H1 (cell line): ENCODE results near the gene RFPL2. TPM values are rescaled to one million over a fixed set of nuclear protein-coding genes. Genes with fewer than 3 reads are reported as not detected.

Experiments
- CTCF ChIA-PET: fragments of 300-600 bp; sonication (Branson Sonifier 250); formaldehyde crosslinking; loops from one replicate; lab custom pipeline; 2021; ENCODE audit not compliant: partially characterized antibody; lab: Charles Lee
- POLR2A ChIA-PET: fragments of 300-600 bp; sonication (Branson Sonifier 250); formaldehyde crosslinking; loops from one replicate; lab custom pipeline; 2021; ENCODE audit warnings: inconsistent platforms; ENCODE audit not compliant: partially characterized antibody; lab: Charles Lee
- DNase-seq, 2 experiments: peaks; one replicate each; pipeline versions ENCODE4 v3.0.0 to v3.0.0-alpha.2; 2010 to 2022; ENCODE audit warnings: low spot score in 2 of 2, low read depth in 1 of 2, mixed read lengths in 1 of 2
- FAIRE-seq: peaks from 2 replicates; lab custom pipeline; 2011; peaks lifted over from hg19 to GRCh38; lab: Jason Lieb, UNC
- H2AFZ ChIP-seq: 2 replicates; pipeline ENCODE4 v1.8.1; 2012; ENCODE audit warnings: low read length, inconsistent platforms
- H2AK5ac ChIP-seq: 2 replicates; pipeline ENCODE4 v1.6.1; 2013; ENCODE audit warnings: low read depth, low read length
- H2BK120ac ChIP-seq: replicated peaks from 2 replicates; pipeline ENCODE3; 2013; ENCODE audit warnings: low read depth, low read length, inconsistent platforms
- H2BK12ac ChIP-seq: 2 replicates; pipeline ENCODE4 v1.6.1; 2013; ENCODE audit warnings: low read depth, low read length
- H2BK15ac ChIP-seq: 2 replicates; pipeline ENCODE4 v1.6.1; 2013; ENCODE audit warnings: low read length
- H2BK20ac ChIP-seq: 2 replicates; pipeline ENCODE4 v1.6.1; 2013; ENCODE audit warnings: low read length
- H2BK5ac ChIP-seq: 2 replicates; pipeline ENCODE4 v1.6.1; 2013; ENCODE audit warnings: low read depth, low read length
- H3K14ac ChIP-seq: 2 replicates; pipeline ENCODE4 v1.6.1; 2013; ENCODE audit warnings: inconsistent platforms; ENCODE audit not compliant: insufficient read length
- H3K18ac ChIP-seq: 2 replicates; pipeline ENCODE4 v1.6.1; 2013; ENCODE audit warnings: low read length; ENCODE audit errors: extremely low read depth
- H3K23ac ChIP-seq: 2 replicates; pipeline ENCODE4 v1.6.1; 2013; ENCODE audit warnings: inconsistent platforms; ENCODE audit not compliant: insufficient read length
- H3K23me2 ChIP-seq: 2 replicates; pipeline ENCODE4 v1.6.1; 2013; ENCODE audit warnings: low read depth, low read length
- H3K27ac ChIP-seq: 2 replicates; pipeline ENCODE4 v1.6.1; 2011; ENCODE audit warnings: low read depth, low read length, inconsistent platforms
- H3K27me3 ChIP-seq, 4 experiments: replicated peaks in 1 of 4; 1 replicate in 1 of 4; 2 replicates in 3 of 4; pipeline versions ENCODE4 v1.6.1 to v1.8.1; 2011 to 2013; ENCODE audit warnings: low read length in 3 of 4, mild to moderate bottlenecking in 3 of 4, inconsistent platforms in 2 of 4, mixed read lengths in 2 of 4, moderate library complexity in 1 of 4; ENCODE audit not compliant: control insufficient read depth in 3 of 4, insufficient read depth in 3 of 4; ENCODE audit errors: extremely low read depth in 1 of 4
- H3K36me3 ChIP-seq, 4 experiments: 2 replicates each; pipeline versions ENCODE4 v1.6.1 to v1.8.1; 2011 to 2013; ENCODE audit warnings: mild to moderate bottlenecking in 4 of 4, low read length in 3 of 4, moderate library complexity in 2 of 4, control low read depth in 1 of 4, inconsistent platforms in 1 of 4; ENCODE audit not compliant: insufficient read depth in 4 of 4, control insufficient read depth in 2 of 4
- H3K4ac ChIP-seq: replicated peaks from 2 replicates; pipeline ENCODE3; 2013; ENCODE audit warnings: low read length, low read depth, mixed read lengths, inconsistent platforms; ENCODE audit not compliant: insufficient read length
- H3K4me1 ChIP-seq, 4 experiments: replicated peaks in 1 of 4; 1 replicate in 1 of 4; 2 replicates in 3 of 4; pipeline versions ENCODE4 v1.6.1 to v1.8.1; 2011 to 2013; ENCODE audit warnings: low read length in 3 of 4, inconsistent platforms in 2 of 4, mixed read lengths in 1 of 4; ENCODE audit not compliant: insufficient read depth in 4 of 4, control insufficient read depth in 3 of 4
- H3K4me2 ChIP-seq, 2 experiments: 2 replicates each; pipeline versions ENCODE4 v1.6.1 to v1.8.1; 2011 to 2013; ENCODE audit warnings: low read depth in 2 of 2, low read length in 2 of 2, control low read depth in 1 of 2, inconsistent platforms in 1 of 2, mild to moderate bottlenecking in 1 of 2; ENCODE audit not compliant: insufficient read depth in 1 of 2
- H3K4me3 ChIP-seq, 4 experiments: fragments of 200-600, 300-600 bp in 1 of 4; sonication (generic), shearing (Covaris generic), sonication (Bioruptor Twin) in 1 of 4; 2 replicates each; pipeline versions ENCODE4 v1.5.1 to v1.8.1; 2011 to 2016; ENCODE audit warnings: low read length in 4 of 4, low read depth in 3 of 4, control low read depth in 2 of 4, inconsistent platforms in 2 of 4, mild to moderate bottlenecking in 2 of 4, mixed read lengths in 1 of 4, moderate library complexity in 1 of 4; ENCODE audit not compliant: insufficient read depth in 2 of 4; ENCODE audit errors: extremely low read depth in 1 of 4
- H3K56ac ChIP-seq: replicated peaks from 2 replicates; pipeline ENCODE3; 2013; ENCODE audit warnings: low read depth, mild to moderate bottlenecking, mixed read lengths, low read length, inconsistent platforms; ENCODE audit not compliant: insufficient read length
- H3K79me1 ChIP-seq: 2 replicates; pipeline ENCODE4 v1.6.1; 2013; ENCODE audit warnings: low read depth, low read length, control low read depth
- H3K79me2 ChIP-seq, 2 experiments: 2 replicates each; pipeline versions ENCODE4 v1.6.1 to v1.8.1; 2012 to 2013; ENCODE audit warnings: low read length in 2 of 2, mild to moderate bottlenecking in 2 of 2, inconsistent platforms in 1 of 2; ENCODE audit not compliant: insufficient read depth in 2 of 2, control insufficient read depth in 1 of 2
- H3K9ac ChIP-seq, 4 experiments: replicated peaks in 1 of 4; 1 replicate in 1 of 4; 2 replicates in 3 of 4; pipeline versions ENCODE4 v1.6.1 to v1.8.1; 2011 to 2013; ENCODE audit warnings: low read depth in 3 of 4, low read length in 3 of 4, control low read depth in 2 of 4, mild to moderate bottlenecking in 2 of 4, moderate library complexity in 2 of 4, inconsistent platforms in 1 of 4; ENCODE audit errors: extremely low read depth in 1 of 4
- H3K9me3 ChIP-seq, 2 experiments: 2 replicates each; pipeline versions ENCODE4 v1.6.1 to v1.8.1; 2012 to 2013; ENCODE audit warnings: mild to moderate bottlenecking in 2 of 2, moderate library complexity in 2 of 2, control low read depth in 1 of 2, inconsistent platforms in 1 of 2, low read depth in 1 of 2, low read length in 1 of 2, mixed read lengths in 1 of 2; ENCODE audit not compliant: insufficient read depth in 2 of 2
- H4K20me1 ChIP-seq, 2 experiments: replicated peaks in 1 of 2; 2 replicates each; pipeline versions ENCODE3 to v1.8.1; 2011 to 2013; ENCODE audit warnings: inconsistent platforms in 2 of 2, low read length in 2 of 2, mild to moderate bottlenecking in 1 of 2; ENCODE audit not compliant: insufficient read depth in 2 of 2, control insufficient read depth in 1 of 2
- H4K5ac ChIP-seq: 2 replicates; pipeline ENCODE4 v1.6.1; 2013; ENCODE audit warnings: low read length, low read depth, mixed read lengths, inconsistent platforms; ENCODE audit not compliant: insufficient read length
- H4K8ac ChIP-seq: 2 replicates; pipeline ENCODE4 v1.8.0; 2013; ENCODE audit warnings: mild to moderate bottlenecking, moderate library complexity, low read length, inconsistent platforms; ENCODE audit not compliant: insufficient read depth; ENCODE audit errors: extremely low read depth
- H4K91ac ChIP-seq: replicated peaks from 2 replicates; pipeline ENCODE3; 2013; ENCODE audit warnings: low read length, mixed read lengths, inconsistent platforms; ENCODE audit not compliant: insufficient read length
- ATF2 ChIP-seq: IDR thresholded peaks from 2 replicates; pipeline ENCODE4 v1.6.1; 2012; ENCODE audit warnings: low read length, inconsistent platforms
- CREB1 ChIP-seq: IDR thresholded peaks from 2 replicates; pipeline ENCODE4 v1.6.1; 2012; ENCODE audit warnings: inconsistent platforms
- HDAC6 ChIP-seq: IDR thresholded peaks from one replicate; pipeline ENCODE4 v1.7.1; 2012; ENCODE audit warnings: low read depth, mild to moderate bottlenecking, inconsistent platforms, low read length, moderate library complexity
- KDM5A ChIP-seq: fragments of 200-600 bp; IDR thresholded peaks from 2 replicates; pipeline ENCODE4 v1.7.1; 2012; ENCODE audit warnings: mild to moderate bottlenecking, low read length, inconsistent platforms, mixed read lengths
- NRF1 ChIP-seq: IDR thresholded peaks from 2 replicates; pipeline ENCODE4 v1.6.1; 2011; ENCODE audit warnings: mild to moderate bottlenecking, low read depth, low read length, improper control_type of control experiment
- RBBP5 ChIP-seq: IDR thresholded peaks from 2 replicates; pipeline ENCODE4 v1.7.1; 2012; ENCODE audit warnings: low read depth, mild to moderate bottlenecking, inconsistent platforms, low read length, moderate library complexity, borderline replicate concordance
- TAF1 ChIP-seq: IDR thresholded peaks from 2 replicates; pipeline ENCODE4 v1.6.1; 2011; ENCODE audit warnings: mild to moderate bottlenecking, low read depth, low read length
- WGBS, 2 experiments: shearing (Covaris generic) in 1 of 2; methylation state at CpG; one replicate each; pipeline versions ENCODE4 v1.1.6 to v1.1.7; 2013 to 2015; ENCODE audit warnings: low lambda C conversion rate in 2 of 2, mixed read lengths in 2 of 2, inconsistent platforms in 1 of 2, low coverage in 1 of 2, missing lambda C conversion rate in 1 of 2; ENCODE audit not compliant: insufficient replicate concordance in 2 of 2, insufficient coverage in 1 of 2, insufficient read length in 1 of 2; ENCODE audit errors: extremely low coverage in 1 of 2, missing lambda C conversion rate in 1 of 2; 5-methylcytosine and 5-hydroxymethylcytosine counted together
- polyA plus RNA-seq, 7 experiments: library from polyadenylated mRNA; depleted of rRNA in 3 of 7; stranded (reverse) in 5 of 7; unstranded in 2 of 7; fragments of >200 nt in 5 of 7; fragments of 200-250 nt in 2 of 7; gene quantifications; 1 replicate in 5 of 7; 2 replicates in 1 of 7; 4 replicates in 1 of 7; pipeline versions ENCODE4 v1.2.1 to v1.2.3, GENCODE V29; 2011 to 2013; ENCODE audit warnings: missing spikeins in 2 of 7, mixed read lengths in 2 of 7
- total RNA-seq: library from RNA; stranded (reverse); fragmentation: NEBNext Ultra II Directional; extraction: Animal tissue kit (Norgen Biotek cat#: 25700); gene quantifications from 2 replicates; pipeline ENCODE4 v1.2.1, GENCODE V29; 2021

RFPL2 gene
- total and polyA plus RNA-seq, 2 of the 8 experiments (the other 6 are each of a cell fraction or from before 2014, with no cell fraction given): 0.15 to 0.19 TPM

- Histone ChIP-seq H3K36me3 (no peaks in the 10 kb centered on the region), H3K4me2 (no peak overlapping the region), H3K79me2 (no peaks in the 10 kb centered on the region), H2BK120ac (no peak overlapping the region), H2BK5ac (no peak overlapping the region), H3K9me3 (no peaks in the 10 kb centered on the region), H2BK20ac (no peak overlapping the region), H3K9ac (no peak overlapping the region), H3K23me2 (no peaks in the 10 kb centered on the region), H3K4ac (no peak overlapping the region), H3K27ac (no peak overlapping the region), H2BK12ac (no peak overlapping the region), H4K20me1 (no peaks in the 10 kb centered on the region), H2AK5ac (no peak overlapping the region), H4K8ac (no peak overlapping the region), H3K4me1 (no peaks in the 10 kb centered on the region), H4K91ac (no peak overlapping the region), H2AFZ (no peak overlapping the region), H3K56ac (no peak overlapping the region), H4K5ac (no peak overlapping the region), H3K4me3 (no peak overlapping the region), H3K14ac (no peak overlapping the region), H3K27me3 (no peaks in the 10 kb centered on the region), H3K79me1 (no peaks in the 10 kb centered on the region; the same call in 1 of the 2 replicates), H2BK15ac (no peak overlapping the region), H3K18ac (no peak overlapping the region), H3K23ac (no peak overlapping the region)
- 91% methylated on average over 5 of the region's 5 CpGs; no CpG with 5 or more reads in 1 of the 2 experiments for WGBS, 2 experiments
- FAIRE-seq (no peak), DNase-seq (no peak)
- ChIA-PET CTCF (interaction anchor here (0.9 kb wide), 2 partner anchors 8 to 39 kb away, joined by 3 read pairs; no protein-coding TSS in a partner anchor), POLR2A (no interaction called here)
- TF ChIP-seq TAF1: no peak
- TF ChIP-seq ATF2: no peak
- no peak for TF ChIP-seq HDAC6
- TF ChIP-seq KDM5A: no peak
- TF ChIP-seq NRF1: no peak
- no peak for TF ChIP-seq CREB1
- TF ChIP-seq RBBP5: no peak
Measured at GRCh38 chr22:32246166-32246565, 41.3 kb upstream of the RFPL2 start.
